SJSA1 (cell line): ENCODE data around the gene HFE. TPM values are rescaled to one million over a fixed set of nuclear protein-coding genes. Genes with fewer than 3 reads are reported as not detected.
"Not testable (repeated sequence)": the region's sequence is repeated elsewhere in the genome, so short reads cannot be mapped to it uniquely, and the experiment has no call there.

Source experiments
- DNase-seq, 2 experiments: peaks; one replicate each; pipeline ENCODE4 v3.0.0-alpha.2; 2015 to 2020; ENCODE audit warnings: low spot score in 2 of 2, low read depth in 1 of 2
- H3K27ac ChIP-seq: fragments of 250-450 bp; sonication (Bioruptor Pico); 2 replicates; pipeline ENCODE4 v1.5.1; 2020; ENCODE audit warnings: mild to moderate bottlenecking, moderate library complexity
- H3K27me3 ChIP-seq: fragments of 250-450 bp; sonication (Bioruptor Pico); replicated peaks from 2 replicates; pipeline ENCODE4 v1.5.1; 2020; ENCODE audit warnings: mild to moderate bottlenecking, moderate library complexity
- H3K36me3 ChIP-seq: fragments of 250-450 bp; sonication (Bioruptor Pico); 2 replicates; pipeline ENCODE4 v1.5.1; 2020; ENCODE audit warnings: mild to moderate bottlenecking
- H3K4me1 ChIP-seq: fragments of 250-450 bp; sonication (Bioruptor Pico); replicated peaks from 2 replicates; pipeline ENCODE4 v1.6.1; 2021; ENCODE audit warnings: mild to moderate bottlenecking
- H3K4me3 ChIP-seq: fragments of 250-450 bp; sonication (Bioruptor Pico); 2 replicates; pipeline ENCODE4 v1.5.1; 2020; ENCODE audit warnings: mild to moderate bottlenecking
- H3K9me3 ChIP-seq: fragments of 250-450 bp; sonication (Bioruptor Pico); replicated peaks from 2 replicates; pipeline ENCODE4 v1.5.1; 2020; ENCODE audit warnings: mild to moderate bottlenecking
- total RNA-seq: library from RNA; depleted of rRNA; stranded (reverse); fragments of >200 nt; shearing (Covaris generic); gene quantifications from 2 replicates; pipeline ENCODE4 v1.2.3, GENCODE V29; 2014

Gene HFE
- total RNA-seq, 1 experiment from 2014 or later = 3.5 TPM

DNA sequence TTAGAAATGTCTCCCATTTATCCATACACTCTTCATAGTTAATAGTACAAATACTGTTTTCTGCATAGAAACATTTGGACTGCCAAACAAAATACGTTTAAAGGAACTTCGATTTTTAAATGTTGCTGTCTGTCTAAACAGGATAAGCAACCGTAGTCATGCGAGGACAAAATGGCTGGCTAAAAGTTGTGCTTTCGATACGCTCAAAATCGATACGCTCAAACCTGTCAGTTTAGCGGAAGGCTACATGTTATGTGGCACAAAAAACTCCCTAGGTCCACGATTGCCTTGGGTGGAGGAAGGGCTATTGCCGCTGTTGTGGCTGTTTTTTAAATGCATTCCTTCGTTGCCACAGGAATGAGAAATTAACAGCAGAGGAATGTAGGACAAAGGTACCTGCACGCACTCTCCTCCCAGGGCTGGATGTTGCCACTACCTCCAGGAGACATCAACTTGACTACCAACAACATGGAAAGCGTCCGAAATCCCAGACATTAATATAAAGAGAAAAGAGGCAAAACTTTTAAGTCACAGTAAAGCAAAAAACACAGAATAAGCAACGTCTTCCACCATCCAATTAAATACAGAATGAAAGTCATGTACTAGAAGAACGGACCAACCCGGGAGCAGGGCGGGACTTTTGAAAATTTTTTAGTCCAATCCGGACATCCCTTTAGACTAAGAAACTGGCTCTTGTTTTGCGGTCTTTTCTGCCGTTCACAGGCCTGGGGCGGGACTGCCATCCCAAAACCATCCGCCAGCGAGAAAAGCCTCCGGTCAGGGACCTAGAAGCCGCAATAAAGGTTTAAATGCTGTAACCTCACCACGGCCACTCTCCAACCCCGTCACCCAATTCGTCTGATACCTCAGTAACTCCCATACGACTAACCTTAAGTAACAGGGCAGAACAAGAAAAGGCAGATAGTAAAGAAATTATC is 32.2 kb upstream of the HFE start:
- Histone ChIP-seq H3K36me3 (no peaks in the 10 kb centered on the region), H3K27ac (peak overlapping the region; percentile 91), H3K4me1 (peaks cover 20% of the 10 kb centered on the region), H3K4me3 (peak overlapping the region; percentile 50), H3K9me3 (no peaks in the 10 kb centered on the region), H3K27me3 (no peaks in the 10 kb centered on the region)
- peak; percentile 94 to 97 for DNase-seq

DNA sequence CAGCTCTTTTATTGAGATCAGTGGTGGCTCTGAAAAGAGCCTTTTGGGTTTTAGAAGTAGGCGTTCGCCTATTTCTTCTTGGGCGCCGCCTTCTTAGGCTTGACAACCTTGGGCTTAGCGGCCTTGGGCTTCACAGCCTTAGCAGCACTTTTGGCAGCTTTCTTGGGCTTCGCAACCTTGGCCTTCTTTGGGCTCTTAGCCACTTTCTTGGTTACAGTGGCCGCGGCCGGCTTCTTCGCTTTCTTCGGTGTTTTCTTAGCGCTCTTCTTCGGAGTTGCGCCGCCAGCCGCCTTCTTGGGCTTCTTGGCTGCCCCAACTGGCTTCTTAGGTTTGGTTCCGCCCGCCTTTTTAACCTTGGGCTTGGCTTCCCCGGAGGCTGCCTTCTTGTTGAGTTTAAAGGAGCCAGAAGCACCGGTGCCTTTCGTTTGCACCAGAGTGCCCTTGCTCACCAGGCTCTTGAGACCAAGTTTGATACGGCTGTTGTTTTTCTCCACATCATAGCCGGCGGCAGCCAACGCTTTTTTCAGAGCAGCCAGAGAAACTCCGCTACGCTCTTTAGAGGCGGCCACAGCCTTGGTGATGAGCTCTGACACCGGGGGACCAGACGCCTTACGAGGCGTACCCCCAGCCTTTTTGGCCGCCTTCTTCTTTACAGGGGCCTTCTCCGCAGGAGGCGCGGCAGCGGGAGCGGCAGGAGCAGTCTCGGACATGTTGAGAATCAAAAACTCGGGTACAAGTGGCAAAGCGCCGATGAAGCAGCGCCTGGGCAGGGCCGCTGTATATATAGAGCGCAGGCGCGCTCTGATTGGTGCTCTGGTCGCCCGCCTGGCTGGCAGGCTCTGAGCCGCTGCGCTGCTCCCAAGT is 31.3 kb upstream of the HFE start:
- no peaks in the 10 kb centered on the region for H3K36me3 ChIP-seq
- H3K9me3 ChIP-seq = no peaks in the 10 kb centered on the region
- peak; percentile 88 to 89 for DNase-seq
- peaks cover 20% of the 10 kb centered on the region for H3K4me1 ChIP-seq
- peak overlapping the region; percentile 91 for H3K27ac ChIP-seq
- H3K27me3 ChIP-seq = no peaks in the 10 kb centered on the region
- peak overlapping the region; percentile 50 for H3K4me3 ChIP-seq

DNA sequence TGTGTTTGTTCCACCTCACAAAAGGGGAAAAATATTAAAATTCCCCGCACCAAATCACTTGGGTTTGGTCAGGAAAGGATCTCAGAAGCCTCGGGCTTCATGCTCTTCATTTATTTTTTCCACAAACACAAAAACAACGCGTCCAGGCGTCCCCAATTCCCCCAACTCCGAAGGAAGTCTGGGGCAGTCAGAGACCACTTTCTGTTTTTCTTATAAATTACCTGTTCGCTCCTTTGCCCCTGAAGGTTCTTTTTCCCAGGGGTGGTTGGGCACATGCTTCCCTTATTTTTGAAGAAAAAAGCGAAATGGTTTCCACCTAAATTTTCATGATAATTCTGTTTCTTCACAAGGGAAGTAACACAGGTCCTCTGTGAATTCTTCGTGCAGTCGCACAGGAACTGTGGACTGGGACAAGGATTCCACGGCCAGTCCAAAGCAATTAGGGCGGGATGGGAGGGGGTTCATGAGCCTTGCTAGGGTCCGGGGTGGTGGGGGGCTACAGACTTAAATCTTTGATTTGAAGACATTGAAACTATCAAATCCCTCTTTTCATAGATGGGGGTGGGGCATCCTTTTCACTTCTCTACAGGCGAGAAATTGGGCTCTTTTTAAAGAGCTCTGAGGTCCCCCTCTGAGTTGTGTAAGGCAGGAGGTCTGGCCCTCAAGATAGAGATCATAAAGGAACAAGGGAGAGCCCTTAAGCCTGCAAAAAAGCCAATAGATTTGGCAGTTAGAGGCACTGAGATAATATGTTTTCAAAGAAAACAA is 30.5 kb upstream of the HFE start:
- Histone ChIP-seq H3K4me3 (peak overlapping the region; percentile 50), H3K36me3 (no peaks in the 10 kb centered on the region), H3K27ac (peak overlapping the region; percentile 91), H3K4me1 (peaks cover 20% of the 10 kb centered on the region), H3K9me3 (no peaks in the 10 kb centered on the region), H3K27me3 (no peaks in the 10 kb centered on the region)
- peak in 1 of 2 experiments; percentile 79 for DNase-seq

DNA sequence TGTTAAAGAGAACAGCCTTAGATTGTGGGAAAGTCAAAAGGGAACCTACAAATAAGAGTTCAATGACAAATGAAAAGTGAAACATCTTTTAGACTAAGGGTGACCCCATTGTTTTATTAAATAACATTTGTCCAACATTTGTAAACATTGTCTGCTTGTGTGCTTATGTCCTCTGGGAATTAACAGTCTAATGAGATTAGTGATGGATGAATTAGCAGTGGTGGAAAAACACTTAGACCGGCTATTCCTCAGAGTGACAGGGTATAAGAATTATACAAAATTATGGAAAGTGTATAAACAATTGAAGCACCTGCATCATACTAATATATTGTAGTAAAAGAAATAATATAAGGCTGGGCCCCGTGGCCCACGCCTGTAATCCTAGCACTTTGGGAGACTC is 29.3 kb upstream of the HFE start:
- DNase-seq = no peak
- Histone ChIP-seq H3K4me1 (peaks cover 20% of the 10 kb centered on the region), H3K4me3 (no peak overlapping the region), H3K27ac (peak overlapping the region; percentile 91; the same call in 1 of the 2 replicates), H3K36me3 (no peaks in the 10 kb centered on the region), H3K9me3 (no peaks in the 10 kb centered on the region), H3K27me3 (no peaks in the 10 kb centered on the region)

DNA sequence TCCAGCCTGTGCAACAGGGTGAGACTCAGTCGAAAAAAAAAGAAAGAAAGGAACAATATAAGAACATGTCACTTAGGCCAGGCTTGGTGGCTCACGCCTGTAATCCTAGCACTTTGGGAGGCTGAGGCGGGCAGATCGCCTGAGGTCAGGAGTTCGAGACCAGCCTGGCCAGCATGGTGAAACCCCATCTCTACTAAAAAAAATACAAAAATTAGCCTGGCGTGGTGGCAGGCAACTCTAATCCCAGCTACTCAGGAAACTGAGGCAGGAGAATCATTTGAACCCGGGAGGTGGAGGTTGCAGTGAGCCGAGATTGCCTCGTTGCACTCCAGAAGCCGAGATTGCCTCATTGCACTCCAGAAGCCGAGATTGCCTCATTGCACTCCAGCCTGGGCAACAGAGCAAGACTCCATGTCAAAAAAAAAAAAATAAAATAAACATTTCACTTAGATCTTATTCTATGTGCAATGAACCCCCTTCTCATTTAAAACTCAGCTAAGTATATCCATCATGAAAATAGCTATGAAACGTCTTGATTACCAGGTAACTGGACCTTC is 28.7 kb upstream of the HFE start:
- not testable (repeated sequence) for H3K36me3 ChIP-seq, H3K9me3 ChIP-seq, H3K27ac ChIP-seq, H3K4me3 ChIP-seq, DNase-seq, H3K27me3 ChIP-seq
- H3K4me1 ChIP-seq = peaks cover 16% of the 10 kb centered on the region

DNA sequence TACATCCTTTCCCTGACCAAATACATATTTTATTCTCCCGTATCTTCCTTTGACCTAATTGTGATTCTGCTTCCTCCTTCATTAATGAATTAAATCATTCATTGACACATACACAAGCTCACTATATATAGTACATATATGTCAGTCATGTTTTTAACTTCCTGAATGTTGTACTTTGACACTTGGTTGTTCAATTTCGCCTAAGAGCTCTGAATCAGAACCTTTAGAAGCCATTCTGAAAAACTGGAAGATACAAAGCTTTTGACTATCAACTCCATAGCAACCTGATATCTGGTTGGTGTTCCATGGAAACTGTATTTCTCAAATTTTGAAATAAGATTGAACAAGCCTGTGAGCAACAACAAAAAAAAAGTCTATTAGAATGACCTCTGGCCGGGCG is 27.3 kb upstream of the HFE start:
- no peaks in the 10 kb centered on the region for H3K36me3 ChIP-seq
- H3K4me3 ChIP-seq = no peak overlapping the region
- no peaks in the 10 kb centered on the region for H3K9me3 ChIP-seq

DNA sequence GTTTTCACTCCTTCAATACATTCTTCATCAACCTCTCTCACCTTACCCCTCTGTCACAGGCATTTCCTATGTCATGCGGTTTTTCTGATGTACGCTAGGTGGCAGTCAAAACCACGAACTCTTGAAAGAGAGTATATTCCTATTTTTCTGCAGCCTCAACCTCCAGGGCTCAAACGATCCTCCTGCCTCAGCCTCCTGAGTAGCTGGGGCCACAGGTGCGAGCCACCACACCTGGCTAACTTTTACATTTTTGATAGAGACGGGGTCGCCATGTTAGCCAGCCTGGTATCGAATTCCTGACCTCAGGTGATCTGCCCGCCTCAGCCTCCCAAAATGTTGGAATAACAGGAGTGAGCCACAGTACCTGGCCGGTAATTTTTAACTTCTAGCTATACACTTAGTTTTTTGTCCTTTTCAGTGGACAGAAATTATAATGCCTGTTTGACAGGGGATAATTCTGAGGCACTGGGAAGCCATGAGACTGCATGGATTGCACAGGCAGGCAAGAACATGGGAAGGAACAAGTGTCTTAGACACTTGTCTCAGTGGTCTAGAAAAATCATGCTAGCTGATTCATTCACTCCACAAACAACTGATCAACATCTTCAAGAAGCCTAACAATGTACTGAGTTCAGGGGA is 22.5 kb upstream of the HFE start:
- no peaks in the 10 kb centered on the region for H3K27me3 ChIP-seq
- 0 out of 2 replicates have a peak, but pooled peaks cover 2% of the 10 kb centered on the region for H3K4me1 ChIP-seq
- no peak overlapping the region for H3K4me3 ChIP-seq
- no peaks in the 10 kb centered on the region for H3K9me3 ChIP-seq
- no peaks in the 10 kb centered on the region for H3K36me3 ChIP-seq
- DNase-seq = peak in 1 of 2 experiments; percentile 38
- no peak overlapping the region for H3K27ac ChIP-seq

More for the DNA sequence above, 27.3 kb upstream of the HFE start:
- Histone ChIP-seq H3K27ac (no peak overlapping the region), H3K27me3 (no peaks in the 10 kb centered on the region), H3K4me1 (peaks cover 5% of the 10 kb centered on the region)
- no peak for DNase-seq

DNA sequence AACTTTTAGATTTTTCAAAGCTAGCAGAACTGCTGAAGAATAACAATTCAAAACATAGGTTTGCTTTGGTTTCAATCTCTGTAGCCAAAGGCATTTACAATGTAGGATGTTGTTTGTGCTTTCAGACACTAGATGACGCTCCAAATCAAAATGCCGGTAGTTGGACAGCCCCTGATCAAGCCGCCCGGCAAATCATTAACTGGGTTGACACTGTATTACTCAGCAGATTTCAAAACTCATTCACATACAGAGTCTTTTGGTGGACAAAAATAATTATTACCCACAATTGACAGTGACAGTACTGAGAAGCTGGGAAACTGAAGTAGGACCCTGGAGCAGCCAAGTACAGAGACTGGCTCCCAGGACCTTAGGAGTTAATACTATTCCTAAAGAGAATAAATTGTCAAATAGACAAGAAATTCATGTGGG is 21.3 kb upstream of the HFE start:
- H3K27me3 ChIP-seq = no peaks in the 10 kb centered on the region
- 0 out of 2 replicates have a peak, but pooled peaks cover 2% of the 10 kb centered on the region for H3K4me1 ChIP-seq
- DNase-seq = peak; percentile 61 to 64
- H3K36me3 ChIP-seq = no peaks in the 10 kb centered on the region
- peak overlapping the region; percentile 26 for H3K27ac ChIP-seq
- H3K9me3 ChIP-seq = no peaks in the 10 kb centered on the region
- no peak overlapping the region for H3K4me3 ChIP-seq

DNA sequence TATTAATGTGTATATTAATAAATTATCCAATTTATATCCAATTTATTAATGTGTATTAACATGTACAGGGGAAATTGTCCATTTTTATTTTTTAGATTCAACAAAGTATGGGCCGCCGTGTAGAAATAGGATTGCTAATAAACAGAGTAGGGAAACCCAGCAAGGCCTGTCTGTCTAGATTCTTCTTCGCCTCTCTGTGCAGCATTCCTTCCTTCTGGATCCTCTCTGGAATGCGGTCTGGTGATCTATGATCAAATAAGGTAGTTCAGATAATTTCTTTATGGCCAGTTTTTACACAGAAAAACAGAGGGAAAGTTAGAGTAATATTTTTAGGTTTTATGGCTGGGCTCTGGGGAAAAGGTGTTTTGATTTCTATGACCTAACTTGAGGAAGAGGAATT is 19.9 kb upstream of the HFE start:
- DNase-seq = no peak
- H3K4me3 ChIP-seq = no peak overlapping the region
- H3K36me3 ChIP-seq = no peaks in the 10 kb centered on the region
- no peaks in the 10 kb centered on the region for H3K27me3 ChIP-seq
- H3K4me1 ChIP-seq = 0 out of 2 replicates have a peak, but pooled peaks cover 2% of the 10 kb centered on the region
- H3K27ac ChIP-seq = no peak overlapping the region
- H3K9me3 ChIP-seq = no peaks in the 10 kb centered on the region

DNA sequence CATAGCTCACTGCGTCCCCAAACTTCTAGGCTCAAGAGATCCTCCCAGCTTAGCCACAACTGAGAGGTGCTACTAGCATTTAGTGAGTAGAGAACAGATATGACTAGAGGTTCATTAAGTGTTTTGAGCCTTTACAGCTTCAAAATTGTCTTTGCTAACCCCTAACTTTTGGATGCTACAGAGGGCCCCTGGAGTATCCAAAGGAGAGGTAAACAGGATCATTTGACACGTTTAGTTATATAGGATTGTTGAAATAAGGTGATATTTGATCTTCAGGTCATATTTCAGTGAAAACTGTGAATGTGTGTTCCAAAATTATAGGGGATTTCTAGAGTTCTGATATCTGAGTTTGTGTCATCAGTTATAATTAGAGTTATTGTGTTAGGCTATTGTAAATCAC is 19.2 kb upstream of the HFE start:
- Histone ChIP-seq H3K36me3 (no peaks in the 10 kb centered on the region), H3K4me3 (no peak overlapping the region), H3K4me1 (0 out of 2 replicates have a peak, but pooled peaks cover 2% of the 10 kb centered on the region), H3K27me3 (no peaks in the 10 kb centered on the region), H3K9me3 (no peaks in the 10 kb centered on the region), H3K27ac (no peak overlapping the region)
- DNase-seq = no peak

DNA sequence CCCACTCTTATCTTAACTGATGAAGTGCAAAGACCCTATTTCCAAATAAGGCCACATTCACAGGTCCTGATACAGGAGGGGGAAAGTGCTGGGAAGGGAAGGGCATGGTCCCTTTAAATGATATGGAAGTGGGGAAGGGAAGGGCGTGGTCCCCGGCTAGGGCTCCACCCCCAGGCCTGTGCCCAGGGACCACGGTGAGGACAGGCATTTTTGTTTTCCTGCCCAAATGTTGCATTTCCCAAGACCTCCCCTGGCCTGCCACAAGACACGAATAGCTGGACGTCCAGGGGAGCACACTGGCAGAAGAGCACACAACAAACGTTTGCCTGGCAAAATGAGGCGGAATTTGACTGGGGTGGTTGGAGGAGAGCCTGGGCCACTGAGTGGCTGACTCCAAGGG is 16.1 kb upstream of the HFE start:
- Histone ChIP-seq H3K27ac (no peak overlapping the region), H3K36me3 (no peaks in the 10 kb centered on the region), H3K27me3 (no peaks in the 10 kb centered on the region), H3K4me3 (no peak overlapping the region), H3K4me1 (0 out of 2 replicates have a peak, but pooled peaks cover under 1% of the 10 kb centered on the region), H3K9me3 (no peaks in the 10 kb centered on the region)
- DNase-seq = no peak

DNA sequence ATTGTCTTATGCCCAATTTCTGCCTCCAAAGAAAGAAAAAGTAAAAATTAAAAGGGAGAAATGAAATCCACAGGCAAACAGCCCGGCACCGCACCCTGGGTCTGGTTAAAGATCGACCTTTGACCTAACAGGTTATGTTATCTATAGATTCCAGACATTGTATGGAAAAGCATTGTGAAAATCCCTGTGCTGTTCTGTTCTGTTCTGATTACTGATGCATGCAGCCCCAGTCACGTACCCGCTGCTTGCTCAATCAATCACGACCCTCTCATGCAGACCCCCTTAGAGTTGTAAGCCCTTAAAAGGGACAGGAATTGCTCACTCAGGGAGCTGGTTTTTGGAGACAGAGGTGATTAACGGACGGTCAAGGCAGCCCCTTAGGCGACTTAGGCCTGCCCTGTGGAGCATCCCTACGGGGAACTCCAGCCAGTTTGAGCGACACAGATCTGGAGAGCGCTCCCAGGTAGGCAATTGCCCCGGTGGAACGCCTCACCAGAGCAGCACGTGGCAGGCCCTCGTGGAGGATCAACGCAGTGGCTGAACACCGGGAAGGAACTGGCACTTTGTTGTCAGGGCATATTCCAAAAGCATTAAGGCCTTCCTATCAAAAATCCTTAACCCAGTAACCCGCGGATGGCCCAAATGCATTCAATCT is 12.0 kb upstream of the HFE start:
- no peaks in the 10 kb centered on the region for H3K4me1 ChIP-seq

More for the DNA sequence above, 12.0 kb upstream of the HFE start:
- Histone ChIP-seq H3K36me3 (no peaks in the 10 kb centered on the region), H3K27ac (no peak overlapping the region), H3K9me3 (no peaks in the 10 kb centered on the region), H3K27me3 (no peaks in the 10 kb centered on the region), H3K4me3 (no peak overlapping the region)
- no peak for DNase-seq
